ENCODE results near the gene HOOK2. TPM values are rescaled to one million over a fixed set of nuclear protein-coding genes. Genes with fewer than 3 reads are reported as not detected.
A peak's percentile ranks its signal among the peaks of the same experiment; 100 is the strongest.

The HOOK2 gene
- total RNA-seq, 1 donor from 2014 or later = 30.3 TPM

- Mint-ChIP-seq H3K27me3 (ENCODE audit: unreplicated experiment) (peaks cover 18% of the 10 kb centered on the region), H3K36me3 (ENCODE audit: low read depth, unreplicated experiment) (peaks cover 6% of the 10 kb centered on the region), H3K9me3 (ENCODE audit: unreplicated experiment) (no peaks in the 10 kb centered on the region), H3K4me1 (ENCODE audit: unreplicated experiment) (peaks cover 6% of the 10 kb centered on the region), H3K27ac (ENCODE audit: unreplicated experiment) (no peak overlapping the region), H3K4me3 (ENCODE audit: unreplicated experiment) (peak overlapping the region; percentile 50)
- no peak for DNase-seq (ENCODE audit: low spot score)
- TF ChIP-seq CTCF (IDR thresholded peaks at IDR 0.05; ENCODE audit: unreplicated experiment) = no peak
These were observed 1.8 kb downstream of the HOOK2 start for GRCh38 chr19:12773571-12773970.

- H3K9me3 Mint-ChIP-seq (ENCODE audit: unreplicated experiment) = no peaks in the 10 kb centered on the region
- H3K27me3 Mint-ChIP-seq (ENCODE audit: unreplicated experiment) = peaks cover 17% of the 10 kb centered on the region
- H3K27ac Mint-ChIP-seq (ENCODE audit: unreplicated experiment) = no peak overlapping the region
- peaks cover 3% of the 10 kb centered on the region for H3K4me1 Mint-ChIP-seq (ENCODE audit: unreplicated experiment)
- DNase-seq (ENCODE audit: low spot score) = no peak
- H3K36me3 Mint-ChIP-seq (ENCODE audit: low read depth, unreplicated experiment) = peaks cover 6% of the 10 kb centered on the region
- no peak for TF ChIP-seq CTCF (IDR thresholded peaks at IDR 0.05; ENCODE audit: unreplicated experiment)
- no peak overlapping the region for H3K4me3 Mint-ChIP-seq (ENCODE audit: unreplicated experiment)
These were observed 3.0 kb downstream of the HOOK2 start for GRCh38 chr19:12772323-12772722.

- no peak for TF ChIP-seq CTCF (IDR thresholded peaks at IDR 0.05; ENCODE audit: unreplicated experiment)
- DNase-seq (ENCODE audit: low spot score) = no peak
- peaks cover 6% of the 10 kb centered on the region for H3K36me3 Mint-ChIP-seq (ENCODE audit: low read depth, unreplicated experiment)
- peaks cover 19% of the 10 kb centered on the region for H3K27me3 Mint-ChIP-seq (ENCODE audit: unreplicated experiment)
- no peak overlapping the region for H3K27ac Mint-ChIP-seq (ENCODE audit: unreplicated experiment)
- no peaks in the 10 kb centered on the region for H3K9me3 Mint-ChIP-seq (ENCODE audit: unreplicated experiment)
- H3K4me1 Mint-ChIP-seq (ENCODE audit: unreplicated experiment) = peaks cover 3% of the 10 kb centered on the region
- H3K4me3 Mint-ChIP-seq (ENCODE audit: unreplicated experiment) = no peak overlapping the region
These were observed 4.4 kb downstream of the HOOK2 start for GRCh38 chr19:12770922-12771321.

- no peak overlapping the region for H3K27ac Mint-ChIP-seq (ENCODE audit: unreplicated experiment)
- H3K36me3 Mint-ChIP-seq (ENCODE audit: low read depth, unreplicated experiment) = peaks cover 12% of the 10 kb centered on the region
- H3K27me3 Mint-ChIP-seq (ENCODE audit: unreplicated experiment) = peaks cover 26% of the 10 kb centered on the region
These were observed 5.7 kb downstream of the HOOK2 start for GRCh38 chr19:12769689-12770088.

GRCh38 chr19:12767666-12768065 is 7.7 kb downstream of the HOOK2 start:
- H3K36me3 Mint-ChIP-seq (ENCODE audit: low read depth, unreplicated experiment) = peaks cover 12% of the 10 kb centered on the region
- TF ChIP-seq CTCF (IDR thresholded peaks at IDR 0.05; ENCODE audit: unreplicated experiment) = no peak
- H3K27ac Mint-ChIP-seq (ENCODE audit: unreplicated experiment) = no peak overlapping the region
- DNase-seq (ENCODE audit: low spot score) = no peak
- no peak overlapping the region for H3K4me3 Mint-ChIP-seq (ENCODE audit: unreplicated experiment)
- H3K9me3 Mint-ChIP-seq (ENCODE audit: unreplicated experiment) = no peaks in the 10 kb centered on the region
- H3K27me3 Mint-ChIP-seq (ENCODE audit: unreplicated experiment) = peaks cover 23% of the 10 kb centered on the region
- peaks cover 3% of the 10 kb centered on the region for H3K4me1 Mint-ChIP-seq (ENCODE audit: unreplicated experiment)

More at GRCh38 chr19:12769689-12770088, 5.7 kb downstream of the HOOK2 start:
- Mint-ChIP-seq H3K9me3 (ENCODE audit: unreplicated experiment) (no peaks in the 10 kb centered on the region), H3K4me3 (ENCODE audit: unreplicated experiment) (peak overlapping the region; percentile 32), H3K4me1 (ENCODE audit: unreplicated experiment) (peaks cover 3% of the 10 kb centered on the region)
- no peak for DNase-seq (ENCODE audit: low spot score)
- no peak for TF ChIP-seq CTCF (IDR thresholded peaks at IDR 0.05; ENCODE audit: unreplicated experiment)

Measured in endothelial cell (in vitro differentiated cells).